Upper lobe of left lung (tissue), 6 donors: Measurements from ENCODE around the gene ATL3. TPM values are rescaled to one million over a fixed set of nuclear protein-coding genes. Genes with fewer than 3 reads are reported as not detected.
"Not testable (repeated sequence)": the region's sequence is repeated elsewhere in the genome, so short reads cannot be mapped to it uniquely, and the experiment has no call there.

Experiments
- ATAC-seq, 2 donors: fragments of 200-7000 bp; cut with Tn5 transposase; one replicate each; pipeline ENCODE4 v1.9.1; 2022; ENCODE audit warnings: mild to moderate bottlenecking in 2 of 2, moderate library complexity in 2 of 2; ENCODE audit not compliant: low FRiP score in 2 of 2
- DNase-seq, 2 donors: peaks; one replicate each; pipeline ENCODE4 v3.0.0-alpha.2; 2019 to 2020
- H3K27ac ChIP-seq, 4 donors: fragments of 200-600 bp; sonication (generic); one replicate each; pipeline ENCODE4 v1.5.1; 2016 to 2019
- H3K27me3 ChIP-seq, 4 donors: fragments of 200-600 bp; sonication (generic); one replicate each; pipeline ENCODE4 v1.5.1; 2017 to 2019
- H3K36me3 ChIP-seq, 4 donors: fragments of 200-600 bp; sonication (generic); one replicate each; pipeline ENCODE4 v1.5.1; 2016 to 2019
- H3K4me1 ChIP-seq, 4 donors: fragments of 200-600 bp; sonication (generic); one replicate each; pipeline ENCODE4 v1.5.1; 2018 to 2019
- H3K4me3 ChIP-seq, 4 donors: fragments of 200-600 bp; sonication (generic); one replicate each; pipeline ENCODE4 v1.5.1; 2017 to 2019; ENCODE audit warnings: mild to moderate bottlenecking in 2 of 4, moderate library complexity in 1 of 4
- H3K9me3 ChIP-seq, 4 donors: fragments of 200-600 bp; sonication (generic); one replicate each; pipeline ENCODE4 v1.5.1; 2018 to 2019
- CTCF ChIP-seq, 6 experiments: fragments of 450-650 bp in 4 of 6; fragments of 200-600 bp in 2 of 6; sonication (generic) in 2 of 6; IDR thresholded peaks; one replicate each; pipeline ENCODE4 v1.5.1; 2016 to 2019; ENCODE audit warnings: antibody characterized with exemption in 6 of 6
- EP300 ChIP-seq, 4 donors: sonication (generic); formaldehyde crosslinking; IDR thresholded peaks; one replicate each; pipeline ENCODE4 v1.5.1; 2017; ENCODE audit warnings: antibody characterized with exemption in 4 of 4, control low read depth in 2 of 4
- POLR2A ChIP-seq, 4 donors: fragments of 450-650 bp; IDR thresholded peaks; one replicate each; pipeline ENCODE4 v1.5.1; 2016 to 2017; ENCODE audit warnings: antibody characterized with exemption in 4 of 4, mild to moderate bottlenecking in 2 of 4
- POLR2AphosphoS5 ChIP-seq, 2 donors: sonication (generic); formaldehyde crosslinking; IDR thresholded peaks; one replicate each; pipeline ENCODE4 v1.5.1; 2017; ENCODE audit warnings: antibody characterized with exemption in 2 of 2
- WGBS, 2 donors: methylation state at CpG; one replicate each; pipeline ENCODE4 v1.1.5; 2017 to 2018; 5-methylcytosine and 5-hydroxymethylcytosine counted together
- total RNA-seq, 6 donors: library from RNA; depleted of rRNA in 4 of 6; stranded (reverse); fragments of >200 nt in 4 of 6; gene quantifications; one replicate each; pipeline versions ENCODE4 v1.1.0 to v1.2.1, GENCODE V29; 2016 to 2021
- donor health status: DM: no; HTN: no; CAD: no; lungs with moderate emphysema.
- donor health status: DM: no; HTN: yes; CAD: no; lungs with severe emphysema.

Gene ATL3
- total RNA-seq, 6 donors from 2014 or later, result 16.8 to 75.1 (median 61.2) TPM

GRCh38 chr11:63619967-63620366 is 51.2 kb downstream of the ATL3 start:
- H3K9me3 ChIP-seq, result no peaks in the 10 kb centered on the region
- peaks cover 0 to 5% (median 0%) of the 10 kb centered on the region in 4 donors for H3K4me1 ChIP-seq
- no peaks in the 10 kb centered on the region for H3K36me3 ChIP-seq
- no peaks in the 10 kb centered on the region for H3K27me3 ChIP-seq
- H3K27ac ChIP-seq, result no peak overlapping the region
- ATAC-seq, result no peak
- no peak overlapping the region for H3K4me3 ChIP-seq
- TF ChIP-seq POLR2A (IDR thresholded peaks at IDR 0.05) (no peak), CTCF (IDR thresholded peaks at IDR 0.05) (no peak), POLR2AphosphoS5 (IDR thresholded peaks at IDR 0.05) (no peak), EP300 (IDR thresholded peaks at IDR 0.05) (no peak)
- WGBS, 2 donors, result 75% methylated on average over 6 of the region's 6 CpGs
- DNase-seq, result no peak

- not testable (repeated sequence) for H3K9me3 ChIP-seq, H3K4me3 ChIP-seq, H3K36me3 ChIP-seq, H3K4me1 ChIP-seq, ATAC-seq, H3K27me3 ChIP-seq, H3K27ac ChIP-seq, DNase-seq
- 69 to 84% methylated on average over 5 of the region's 5 CpGs for WGBS, 2 donors
These were observed 53.5 kb downstream of the ATL3 start for GRCh38 chr11:63617686-63618085.

- Histone ChIP-seq H3K36me3 (no peaks in the 10 kb centered on the region), H3K9me3 (no peaks in the 10 kb centered on the region), H3K4me1 (peaks cover 3 to 14% (median 9%) of the 10 kb centered on the region in 4 donors), H3K4me3 (no peak overlapping the region), H3K27me3 (no peaks in the 10 kb centered on the region), H3K27ac (no peak overlapping the region)
- WGBS, 2 donors, result 92 to 94% methylated on average over 3 of the region's 3 CpGs
- ATAC-seq (no peak), DNase-seq (no peak)
- TF ChIP-seq POLR2AphosphoS5 (IDR thresholded peaks at IDR 0.05) (no peak), CTCF (IDR thresholded peaks at IDR 0.05) (no peak), POLR2A (IDR thresholded peaks at IDR 0.05) (no peak), EP300 (IDR thresholded peaks at IDR 0.05) (no peak)
These were observed 54.2 kb downstream of the ATL3 start for GRCh38 chr11:63616953-63617352.

GRCh38 chr11:63614136-63614671 is 57.0 kb downstream of the ATL3 start, which contains the start of gene PLAAT3:
Gene PLAAT3, minus strand, starts transcription at chr11:63614433. Its CDS starts 419 bp downstream, at chr11:63614014.
- DNase-seq (peak; percentile 91 to 96), ATAC-seq (peak; percentile 95 to 96)
- Histone ChIP-seq H3K27me3 (no peaks in the 10 kb centered on the region), H3K4me1 (peaks cover 26 to 41% (median 32%) of the 10 kb centered on the region in 4 donors), H3K4me3 (peak within 1 kb of the TSS; percentile 60 to 82 (median 77)), H3K27ac (peak within 1 kb of the TSS; percentile 88 to 93 (median 90)), H3K9me3 (no peaks in the 10 kb centered on the region), H3K36me3 (no peaks in the 10 kb centered on the region)
- TF ChIP-seq POLR2AphosphoS5 (IDR thresholded peaks at IDR 0.05), result peak; percentile 76 to 86
- TF ChIP-seq CTCF (IDR thresholded peaks at IDR 0.05), result no peak
- no peak for TF ChIP-seq EP300 (IDR thresholded peaks at IDR 0.05)
- peak in 3 of 4 donors; percentile 53 to 86 (median 84) for TF ChIP-seq POLR2A (IDR thresholded peaks at IDR 0.05)
- WGBS, 2 donors, result 0% methylated on average over 10 to 13 of the region's 53 CpGs

GRCh38 chr11:63613517-63614135 is 57.5 kb downstream of the ATL3 start:
- Histone ChIP-seq H3K4me3 (peak overlapping the region; percentile 60 to 82 (median 77)), H3K27ac (peak overlapping the region; percentile 88 to 93 (median 90)), H3K4me1 (peaks cover 26 to 42% (median 35%) of the 10 kb centered on the region in 4 donors), H3K27me3 (no peaks in the 10 kb centered on the region), H3K9me3 (no peaks in the 10 kb centered on the region), H3K36me3 (no peaks in the 10 kb centered on the region)
- peak; percentile 71 to 90 for DNase-seq
- ATAC-seq, result peak; percentile 79 to 85
- 0% methylated on average over 5 to 27 of the region's 45 CpGs for WGBS, 2 donors
- TF ChIP-seq POLR2A (IDR thresholded peaks at IDR 0.05) (no peak), EP300 (IDR thresholded peaks at IDR 0.05) (no peak), CTCF (IDR thresholded peaks at IDR 0.05) (peak in 1 of 6 experiments; percentile 3), POLR2AphosphoS5 (IDR thresholded peaks at IDR 0.05) (peak in 1 of 2 donors; percentile 51)
